Neutrophil (primary cell): ENCODE results near the gene RIC1.
"Not testable (repeated sequence)": the region's sequence is repeated elsewhere in the genome, so short reads cannot be mapped to it uniquely, and the experiment has no call there.

Experiments
- H3K27ac ChIP-seq: fragments of 200-600 bp; sonication (generic); 2 replicates; pipeline ENCODE4 v1.5.1; 2016; ENCODE audit warnings: mild to moderate bottlenecking, moderate library complexity
- H3K27me3 ChIP-seq: fragments of 200-600 bp; sonication (generic); 2 replicates; pipeline ENCODE4 v1.6.0; 2016; ENCODE audit warnings: mild to moderate bottlenecking
- H3K36me3 ChIP-seq: fragments of 200-600 bp; sonication (generic); 2 replicates; pipeline ENCODE4 v1.5.1; 2017
- H3K4me1 ChIP-seq, 2 experiments: fragments of 200-600 bp in 1 of 2; sonication (generic) in 1 of 2; 1 replicate in 1 of 2; 2 replicates in 1 of 2; pipeline versions ENCODE4 v1.5.1 to v1.6.1; 2013 to 2016; ENCODE audit warnings: low read depth in 1 of 2, low read length in 1 of 2, mild to moderate bottlenecking in 1 of 2, moderate library complexity in 1 of 2; ENCODE audit not compliant: control insufficient read depth in 1 of 2, insufficient read depth in 1 of 2
- H3K4me3 ChIP-seq, 2 experiments: fragments of 200-600 bp in 1 of 2; sonication (generic) in 1 of 2; 1 replicate in 1 of 2; 2 replicates in 1 of 2; pipeline ENCODE4 v1.5.1; 2013 to 2016; ENCODE audit warnings: low read depth in 1 of 2, low read length in 1 of 2, mild to moderate bottlenecking in 1 of 2, moderate library complexity in 1 of 2
- H3K9me3 ChIP-seq: fragments of 200-600 bp; sonication (generic); 2 replicates; pipeline ENCODE4 v1.5.1; 2016
- TF ChIP-seq, protein P1 (sequence below): fragments of 200-600 bp; sonication (generic); IDR thresholded peaks from 2 replicates; pipeline ENCODE4 v1.5.1; 2016; ENCODE audit warnings: antibody characterized with exemption

RIC1 gene

DNA sequence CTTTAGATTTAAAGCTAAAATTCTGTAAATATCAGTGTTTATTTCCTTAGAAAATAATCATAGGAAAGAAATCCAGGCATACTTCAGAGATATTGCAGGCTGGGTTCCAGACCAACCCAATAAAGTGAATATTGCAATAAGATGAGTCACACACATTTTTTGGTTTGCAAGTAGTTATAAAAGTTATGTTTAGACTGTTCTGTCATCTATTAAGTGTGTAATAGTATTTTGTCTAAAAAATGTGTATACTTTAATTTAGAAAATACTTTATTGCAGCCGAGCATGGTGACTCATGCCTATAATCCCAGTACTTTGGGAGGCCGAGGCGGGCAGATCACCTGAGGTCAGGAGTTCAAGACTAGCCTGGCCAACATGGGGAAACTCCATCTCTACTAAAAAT is 6.9 kb upstream of the RIC1 start:
- Histone ChIP-seq H3K27me3 (no peaks in the 10 kb centered on the region), H3K36me3 (no peaks in the 10 kb centered on the region), H3K9me3 (no peaks in the 10 kb centered on the region), H3K4me3 (no peak overlapping the region), H3K4me1 (peaks cover 25 to 28% of the 10 kb centered on the region in 2 experiments), H3K27ac (no peak overlapping the region)
- TF ChIP-seq, protein P1, sequence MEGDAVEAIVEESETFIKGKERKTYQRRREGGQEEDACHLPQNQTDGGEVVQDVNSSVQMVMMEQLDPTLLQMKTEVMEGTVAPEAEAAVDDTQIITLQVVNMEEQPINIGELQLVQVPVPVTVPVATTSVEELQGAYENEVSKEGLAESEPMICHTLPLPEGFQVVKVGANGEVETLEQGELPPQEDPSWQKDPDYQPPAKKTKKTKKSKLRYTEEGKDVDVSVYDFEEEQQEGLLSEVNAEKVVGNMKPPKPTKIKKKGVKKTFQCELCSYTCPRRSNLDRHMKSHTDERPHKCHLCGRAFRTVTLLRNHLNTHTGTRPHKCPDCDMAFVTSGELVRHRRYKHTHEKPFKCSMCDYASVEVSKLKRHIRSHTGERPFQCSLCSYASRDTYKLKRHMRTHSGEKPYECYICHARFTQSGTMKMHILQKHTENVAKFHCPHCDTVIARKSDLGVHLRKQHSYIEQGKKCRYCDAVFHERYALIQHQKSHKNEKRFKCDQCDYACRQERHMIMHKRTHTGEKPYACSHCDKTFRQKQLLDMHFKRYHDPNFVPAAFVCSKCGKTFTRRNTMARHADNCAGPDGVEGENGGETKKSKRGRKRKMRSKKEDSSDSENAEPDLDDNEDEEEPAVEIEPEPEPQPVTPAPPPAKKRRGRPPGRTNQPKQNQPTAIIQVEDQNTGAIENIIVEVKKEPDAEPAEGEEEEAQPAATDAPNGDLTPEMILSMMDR, result no peak

DNA sequence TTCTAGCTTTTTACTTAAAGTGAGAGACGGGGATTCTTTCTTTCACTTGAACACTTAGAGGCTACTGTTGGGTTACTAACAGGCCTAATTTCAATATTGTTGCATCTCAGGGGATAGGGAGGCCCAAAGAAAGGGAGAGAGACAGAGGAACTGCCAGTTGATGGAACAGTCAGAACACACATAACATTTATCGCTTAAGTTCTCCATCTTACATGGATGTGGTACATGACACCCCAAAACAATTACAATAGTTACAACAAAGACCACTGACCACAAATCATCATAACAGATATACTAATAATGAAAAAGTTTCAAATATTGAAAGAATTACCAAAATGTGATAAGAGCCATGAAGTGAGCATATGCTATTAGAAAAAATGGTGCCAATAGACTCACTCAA is 4.3 kb upstream of the RIC1 start:
- no peaks in the 10 kb centered on the region for H3K27me3 ChIP-seq
- no peak overlapping the region for H3K4me3 ChIP-seq
- TF ChIP-seq, protein P1, result no peak
- no peaks in the 10 kb centered on the region for H3K9me3 ChIP-seq
- peak overlapping the region; percentile 1 for H3K27ac ChIP-seq
- peaks cover 33 to 39% of the 10 kb centered on the region in 2 experiments for H3K4me1 ChIP-seq
- no peaks in the 10 kb centered on the region for H3K36me3 ChIP-seq

GRCh38 chr9:5626727-5627634 is 1.9 kb upstream of the RIC1 start:
- no peaks in the 10 kb centered on the region for H3K27me3 ChIP-seq
- TF ChIP-seq, protein P1, result no peak
- peak overlapping the region; percentile 95 for H3K27ac ChIP-seq
- no peaks in the 10 kb centered on the region for H3K36me3 ChIP-seq
- peaks cover 46 to 49% of the 10 kb centered on the region in 2 experiments for H3K4me1 ChIP-seq
- no peaks in the 10 kb centered on the region for H3K9me3 ChIP-seq
- H3K4me3 ChIP-seq, result peak overlapping the region; percentile 89 to 97

DNA sequence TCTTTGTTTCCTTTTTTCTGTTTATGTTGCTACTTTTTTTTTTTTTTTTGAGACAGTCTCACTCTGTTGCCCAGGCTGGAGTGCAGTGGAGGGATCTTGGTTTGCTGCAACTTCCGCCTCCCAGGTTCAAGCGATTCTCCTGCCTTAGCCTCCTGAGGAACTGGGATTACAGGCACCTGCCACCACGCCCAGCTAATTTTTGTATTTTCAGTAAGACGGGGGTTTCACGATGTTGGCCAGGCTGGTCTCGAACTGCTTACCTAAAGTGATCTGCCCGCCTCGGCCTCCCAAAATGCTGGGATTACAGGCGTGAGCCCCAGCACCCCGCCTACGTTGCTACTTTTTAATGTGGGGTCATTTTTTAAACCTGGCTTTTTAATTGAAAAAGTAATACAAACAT is 1.2 kb upstream of the RIC1 start:
- H3K4me1 ChIP-seq, result peaks cover 46 to 49% of the 10 kb centered on the region in 2 experiments
- peak overlapping the region; percentile 95 for H3K27ac ChIP-seq
- not testable (repeated sequence) for H3K9me3 ChIP-seq, H3K27me3 ChIP-seq, H3K36me3 ChIP-seq
- peak overlapping the region; percentile 89 to 97 for H3K4me3 ChIP-seq

GRCh38 chr9:5628183-5628529 is 751 bp upstream of the RIC1 start:
- Histone ChIP-seq H3K9me3 (no peaks in the 10 kb centered on the region), H3K4me3 (peak overlapping the region; percentile 89 to 97), H3K36me3 (no peaks in the 10 kb centered on the region), H3K27me3 (no peaks in the 10 kb centered on the region), H3K4me1 (peaks cover 46 to 49% of the 10 kb centered on the region in 2 experiments), H3K27ac (peak overlapping the region; percentile 95)
- TF ChIP-seq, protein P1, result no peak

DNA sequence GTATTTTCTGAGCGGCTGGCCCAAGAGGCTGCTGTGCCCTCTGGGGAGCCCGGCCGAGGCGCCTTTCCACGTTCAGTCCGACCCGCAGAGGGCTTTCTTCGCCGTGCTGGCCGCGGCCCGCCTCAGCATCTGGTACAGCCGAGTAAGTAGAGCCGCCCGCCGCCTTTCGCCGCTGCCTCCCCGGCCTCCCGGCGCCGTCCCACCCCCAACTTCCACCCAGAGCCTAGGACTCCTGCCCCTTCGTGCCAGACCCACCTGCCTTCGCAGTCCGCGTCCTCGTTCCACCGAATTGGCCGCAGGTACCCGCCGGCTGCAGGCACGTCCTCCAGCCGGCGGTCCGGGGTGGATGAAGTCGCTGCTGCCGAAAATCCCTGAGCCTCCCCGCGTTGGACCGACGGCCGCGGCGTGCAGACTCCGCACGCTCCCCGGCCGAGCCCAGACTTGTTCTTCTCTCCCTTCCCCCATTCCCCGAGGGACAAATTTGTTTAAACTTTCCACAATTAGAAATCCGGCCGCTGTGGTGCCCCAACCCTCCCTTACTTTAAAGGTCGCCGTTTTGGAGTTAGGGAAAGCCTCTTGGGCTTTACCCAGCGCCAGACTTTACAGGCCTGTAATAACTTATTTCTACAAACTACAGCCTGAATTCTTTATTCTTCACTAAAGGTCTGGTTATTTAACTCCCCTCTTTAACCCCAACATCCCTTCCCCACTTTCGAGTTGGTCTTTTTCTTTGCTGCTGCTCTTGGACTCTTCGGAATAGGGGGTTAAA is 589 bp downstream of the RIC1 start:
- Histone ChIP-seq H3K27ac (peak overlapping the region; percentile 95), H3K9me3 (no peaks in the 10 kb centered on the region), H3K4me1 (peaks cover 46 to 49% of the 10 kb centered on the region in 2 experiments), H3K27me3 (no peaks in the 10 kb centered on the region), H3K36me3 (no peaks in the 10 kb centered on the region), H3K4me3 (peak overlapping the region; percentile 89 to 97)
- TF ChIP-seq, protein P1, result no peak
